OCI-LY7 (cell line): ENCODE data around the gene POLRMT.
"Not testable (repeated sequence)": the region's sequence is repeated elsewhere in the genome, so short reads cannot be mapped to it uniquely, and the experiment has no call there.

Experiments used
- EZH2phosphoT487 ChIP-seq: fragments of 200-600 bp; sonication (generic); IDR thresholded peaks from 2 replicates; pipeline ENCODE4 v1.6.1; 2018; ENCODE audit warnings: low read depth, borderline replicate concordance, mild to moderate bottlenecking, mixed run types, antibody characterized with exemption, low read length, moderate library complexity, mixed read lengths
- TF ChIP-seq, protein P1 (sequence below): fragments of 200-600 bp; sonication (generic); conservative IDR thresholded peaks from 2 replicates; pipeline ENCODE4 v1.5.1; 2014; ENCODE audit warnings: mild to moderate bottlenecking, antibody characterized with exemption, low read length, moderate library complexity, mixed read lengths

GRCh38 chr19:626566-626965 is 6.8 kb downstream of the POLRMT start:
- TF ChIP-seq, protein P1, sequence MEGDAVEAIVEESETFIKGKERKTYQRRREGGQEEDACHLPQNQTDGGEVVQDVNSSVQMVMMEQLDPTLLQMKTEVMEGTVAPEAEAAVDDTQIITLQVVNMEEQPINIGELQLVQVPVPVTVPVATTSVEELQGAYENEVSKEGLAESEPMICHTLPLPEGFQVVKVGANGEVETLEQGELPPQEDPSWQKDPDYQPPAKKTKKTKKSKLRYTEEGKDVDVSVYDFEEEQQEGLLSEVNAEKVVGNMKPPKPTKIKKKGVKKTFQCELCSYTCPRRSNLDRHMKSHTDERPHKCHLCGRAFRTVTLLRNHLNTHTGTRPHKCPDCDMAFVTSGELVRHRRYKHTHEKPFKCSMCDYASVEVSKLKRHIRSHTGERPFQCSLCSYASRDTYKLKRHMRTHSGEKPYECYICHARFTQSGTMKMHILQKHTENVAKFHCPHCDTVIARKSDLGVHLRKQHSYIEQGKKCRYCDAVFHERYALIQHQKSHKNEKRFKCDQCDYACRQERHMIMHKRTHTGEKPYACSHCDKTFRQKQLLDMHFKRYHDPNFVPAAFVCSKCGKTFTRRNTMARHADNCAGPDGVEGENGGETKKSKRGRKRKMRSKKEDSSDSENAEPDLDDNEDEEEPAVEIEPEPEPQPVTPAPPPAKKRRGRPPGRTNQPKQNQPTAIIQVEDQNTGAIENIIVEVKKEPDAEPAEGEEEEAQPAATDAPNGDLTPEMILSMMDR = not testable (repeated sequence)
- not testable (repeated sequence) for TF ChIP-seq EZH2phosphoT487
